LNCAP (cell line): Measurements from ENCODE around the gene PPP1R1C.

Experiments used
- CTCF ChIP-seq: fragments of 450-650 bp; IDR thresholded peaks from 2 replicates; pipeline ENCODE4 v1.5.1; 2017; ENCODE audit warnings: mild to moderate bottlenecking

The PPP1R1C gene

GRCh38 chr2:182072861-182073260 lies 87.2 kb downstream of the PPP1R1C start:
- TF ChIP-seq CTCF, result no peak

DNA sequence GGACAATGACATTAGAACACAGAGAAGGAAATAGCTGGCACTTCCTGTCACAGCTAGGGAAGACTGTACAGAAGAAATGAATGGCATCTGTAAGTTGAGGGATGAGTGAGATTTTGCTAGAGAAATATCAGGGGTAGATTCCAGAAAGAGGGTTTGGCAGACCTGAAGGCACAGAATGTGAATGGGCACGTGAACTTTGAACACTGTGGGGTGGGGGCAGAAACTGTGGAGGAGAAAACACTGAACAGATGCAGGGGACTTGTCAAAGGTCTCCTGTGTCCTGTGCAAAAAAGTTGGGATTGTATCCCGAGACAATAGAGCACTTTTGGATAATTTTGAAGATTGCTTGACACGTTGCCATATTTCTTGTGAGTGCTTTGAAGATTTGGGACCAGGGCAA lies 88.0 kb downstream of the PPP1R1C start:
- TF ChIP-seq CTCF, result no peak

- TF ChIP-seq CTCF, result no peak
These were observed 91.4 kb downstream of the PPP1R1C start for GRCh38 chr2:182077023-182077422.

DNA sequence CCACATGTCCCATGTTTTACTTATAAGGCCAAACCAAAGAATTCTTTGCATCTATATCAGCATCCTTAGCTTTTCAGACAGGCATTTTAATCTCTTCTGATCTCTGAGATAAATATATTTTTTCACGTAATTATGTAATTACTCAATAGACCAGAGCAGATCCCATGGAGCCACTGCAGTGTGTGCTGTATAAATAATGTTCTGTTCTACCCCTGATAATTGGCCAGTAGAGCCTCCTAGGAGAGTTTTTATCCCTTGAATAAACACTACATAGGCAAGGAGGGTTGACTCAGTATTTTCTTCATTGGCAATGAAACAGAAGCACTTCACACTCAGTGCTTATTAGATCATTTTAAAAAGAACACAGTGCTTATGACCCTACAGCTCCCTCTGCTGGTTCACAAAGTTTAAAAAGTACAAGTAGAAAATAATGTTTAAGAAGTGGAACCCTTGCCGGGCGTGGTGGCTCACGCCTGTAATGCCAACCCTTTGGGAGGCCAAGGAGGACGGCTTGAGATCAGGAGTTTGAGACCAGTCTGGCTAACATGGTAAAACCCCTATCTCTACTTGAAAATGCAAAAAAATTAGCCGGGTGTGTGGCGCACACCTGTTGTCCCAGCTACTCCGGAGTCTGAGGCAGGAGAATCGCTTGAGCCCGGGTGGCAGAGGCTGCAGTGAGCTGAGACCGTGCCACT lies 91.9 kb downstream of the PPP1R1C start:
- TF ChIP-seq CTCF, result peak; percentile 63

DNA sequence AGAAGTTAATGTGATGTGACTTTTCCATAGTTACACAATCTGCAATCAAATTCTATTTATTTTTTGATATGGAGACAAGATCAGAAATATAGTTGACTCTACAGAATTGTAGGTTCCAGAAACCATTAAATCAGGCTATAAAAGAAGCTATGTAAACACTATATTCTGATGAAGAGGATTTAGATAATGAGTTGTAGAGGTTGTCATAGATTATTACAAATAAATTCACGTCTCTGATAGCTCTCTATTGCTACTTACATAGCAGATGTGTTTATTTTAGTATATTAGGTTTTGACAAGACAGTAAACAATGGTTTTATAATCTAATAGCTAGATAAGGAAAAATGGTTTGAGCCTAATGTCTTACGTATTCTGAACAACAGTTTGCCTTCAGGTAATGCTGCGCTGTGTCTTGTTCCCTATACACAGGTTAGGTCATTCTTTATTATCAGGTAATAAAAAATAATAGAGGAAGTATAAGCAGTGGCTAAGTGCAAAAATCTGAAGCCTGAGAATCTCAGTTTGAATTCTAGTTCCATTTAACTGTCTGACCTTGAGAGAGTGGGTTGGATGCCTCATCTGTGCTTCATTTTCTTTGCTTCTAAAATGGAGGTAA lies 93.4 kb downstream of the PPP1R1C start:
- TF ChIP-seq CTCF, result no peak

- TF ChIP-seq CTCF, result no peak
These were observed 94.8 kb downstream of the PPP1R1C start for GRCh38 chr2:182080493-182080892.

GRCh38 chr2:182081602-182082260 lies 96.1 kb downstream of the PPP1R1C start:
- no peak for TF ChIP-seq CTCF
